Posterior vena cava (tissue), 2 donors: Measurements from ENCODE around the gene ARHGAP33. TPM values are rescaled to one million over a fixed set of nuclear protein-coding genes. Genes with fewer than 3 reads are reported as not detected.

Experiments used
- DNase-seq: peaks from one replicate; pipeline ENCODE4 v3.0.0-alpha.2; 2020; ENCODE audit warnings: low spot score
- intact Hi-C, 2 donors: fragments of 100-400 bp; cut with DNase I; formaldehyde crosslinking; loops; one replicate each; pipeline versions ENCODE4 v1.14.1 to v1.14.2; 2022 to 2023
- total RNA-seq, 2 donors: library from RNA; stranded (reverse); fragmentation: NEBNext Ultra II Directional; extraction: Animal tissue kit (Norgen Biotek cat#: 25700); gene quantifications; one replicate each; pipeline ENCODE4 v1.2.1, GENCODE V29; 2021
- donor health status: DM: yes; HTN: yes; CAD: no.
- donor health status: DM: yes; HTN: yes; CAD: no.

The ARHGAP33 gene
- total RNA-seq, 2 donors from 2014 or later = 6.2 to 9.6 TPM

- DNase-seq = no peak
- intact Hi-C loops = no loop called here
These were observed 23.3 kb upstream of the ARHGAP33 start for GRCh38 chr19:35751839-35752745.

- intact Hi-C loops = no loop called here
- DNase-seq = peak; percentile 83
These were observed 22.5 kb upstream of the ARHGAP33 start for GRCh38 chr19:35752746-35753350.

GRCh38 chr19:35753634-35754369 is 21.6 kb upstream of the ARHGAP33 start:
- intact Hi-C loops = no loop called here
- DNase-seq = peak; percentile 83

GRCh38 chr19:35754370-35755130 is 20.8 kb upstream of the ARHGAP33 start:
- no peak for DNase-seq
- intact Hi-C loops = no loop called here

GRCh38 chr19:35755131-35755549 is 20.2 kb upstream of the ARHGAP33 start:
- intact Hi-C loops = no loop called here
- DNase-seq = no peak

- DNase-seq = peak; percentile 98
- intact Hi-C loops = no loop called here
These were observed 19.6 kb upstream of the ARHGAP33 start for GRCh38 chr19:35755550-35756376.

GRCh38 chr19:35756377-35757230 is 18.8 kb upstream of the ARHGAP33 start, which contains the start of gene HSPB6:
HSPB6 (minus strand) TSS chr19:35757029; CDS start chr19:35757008, 21 bp downstream.
- intact Hi-C loops = no loop called here
- peak; percentile 96 for DNase-seq

- intact Hi-C loops = no loop called here
These were observed 18.1 kb upstream of the ARHGAP33 start for GRCh38 chr19:35757231-35757748.

GRCh38 chr19:35757749-35758608 is 17.4 kb upstream of the ARHGAP33 start, which contains the start of gene PROSER3:
PROSER3 (plus strand) TSS chr19:35758176; CDS start chr19:35758216, 40 bp downstream.
- DNase-seq = peak; percentile 100
- intact Hi-C loops = no loop called here

More at GRCh38 chr19:35757231-35757748, 18.1 kb upstream of the ARHGAP33 start:
- DNase-seq = peak; percentile 98

- intact Hi-C loops = no loop called here
- DNase-seq = no peak
These were observed 15.7 kb upstream of the ARHGAP33 start for GRCh38 chr19:35759697-35760096.

- intact Hi-C loops = no loop called here
- no peak for DNase-seq
These were observed 14.5 kb upstream of the ARHGAP33 start for GRCh38 chr19:35760711-35761349.

- intact Hi-C loops = no loop called here
- DNase-seq = no peak
These were observed 10.7 kb upstream of the ARHGAP33 start for GRCh38 chr19:35764432-35765315.

- intact Hi-C loops = no loop called here
- DNase-seq = no peak
These were observed 8.7 kb upstream of the ARHGAP33 start for GRCh38 chr19:35766571-35767104.

- intact Hi-C loops = no loop called here
- no peak for DNase-seq
These were observed 7.9 kb upstream of the ARHGAP33 start for GRCh38 chr19:35767288-35768081.
